ENCODE measurements around the gene EXOC6B.

Gene EXOC6B

DNA sequence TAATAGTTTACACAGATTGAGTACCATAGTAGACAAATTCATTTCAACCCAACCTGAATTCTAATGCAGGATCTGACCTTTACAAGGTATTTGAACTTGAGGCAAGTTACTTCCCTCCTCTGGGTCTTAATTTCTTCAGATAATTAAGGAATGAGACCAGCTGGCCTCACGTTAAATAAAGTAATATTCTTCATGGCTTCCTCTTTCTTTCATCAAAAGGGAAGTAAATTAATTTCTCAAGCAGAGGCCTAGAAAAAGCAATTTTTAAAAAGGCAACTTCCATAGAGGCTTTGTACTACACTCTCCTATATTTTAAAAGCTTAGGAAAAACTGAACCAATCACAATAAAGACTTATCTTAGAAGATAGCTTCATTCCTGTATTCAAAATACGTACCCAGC, 109.2 kb downstream of the EXOC6B start:
- DNase-seq (ENCODE audit: low read depth): no peak
- TF ChIP-seq, protein P1, sequence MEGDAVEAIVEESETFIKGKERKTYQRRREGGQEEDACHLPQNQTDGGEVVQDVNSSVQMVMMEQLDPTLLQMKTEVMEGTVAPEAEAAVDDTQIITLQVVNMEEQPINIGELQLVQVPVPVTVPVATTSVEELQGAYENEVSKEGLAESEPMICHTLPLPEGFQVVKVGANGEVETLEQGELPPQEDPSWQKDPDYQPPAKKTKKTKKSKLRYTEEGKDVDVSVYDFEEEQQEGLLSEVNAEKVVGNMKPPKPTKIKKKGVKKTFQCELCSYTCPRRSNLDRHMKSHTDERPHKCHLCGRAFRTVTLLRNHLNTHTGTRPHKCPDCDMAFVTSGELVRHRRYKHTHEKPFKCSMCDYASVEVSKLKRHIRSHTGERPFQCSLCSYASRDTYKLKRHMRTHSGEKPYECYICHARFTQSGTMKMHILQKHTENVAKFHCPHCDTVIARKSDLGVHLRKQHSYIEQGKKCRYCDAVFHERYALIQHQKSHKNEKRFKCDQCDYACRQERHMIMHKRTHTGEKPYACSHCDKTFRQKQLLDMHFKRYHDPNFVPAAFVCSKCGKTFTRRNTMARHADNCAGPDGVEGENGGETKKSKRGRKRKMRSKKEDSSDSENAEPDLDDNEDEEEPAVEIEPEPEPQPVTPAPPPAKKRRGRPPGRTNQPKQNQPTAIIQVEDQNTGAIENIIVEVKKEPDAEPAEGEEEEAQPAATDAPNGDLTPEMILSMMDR (IDR thresholded peaks at IDR 0.05; ENCODE audit: insufficient read depth, low read depth, low read length, missing control alignments): no peak
- H3K4me3 ChIP-seq (ENCODE audit: low read depth, low read length): no peak overlapping the region

- TF ChIP-seq, protein P1 (IDR thresholded peaks at IDR 0.05; ENCODE audit: insufficient read depth, low read depth, low read length, missing control alignments): no peak
- DNase-seq (ENCODE audit: low read depth): no peak
- H3K4me3 ChIP-seq (ENCODE audit: low read depth, low read length): no peak overlapping the region
These were observed 112.0 kb downstream of the EXOC6B start for GRCh38 chr2:72713857-72714256.

- TF ChIP-seq, protein P1 (IDR thresholded peaks at IDR 0.05; ENCODE audit: insufficient read depth, low read depth, low read length, missing control alignments): no peak
These were observed 112.9 kb downstream of the EXOC6B start for GRCh38 chr2:72712977-72713376.

GRCh38 chr2:72712304-72712703, 113.5 kb downstream of the EXOC6B start:
- DNase-seq (ENCODE audit: low read depth): no peak
- TF ChIP-seq, protein P1 (IDR thresholded peaks at IDR 0.05; ENCODE audit: insufficient read depth, low read depth, low read length, missing control alignments): no peak
- H3K4me3 ChIP-seq (ENCODE audit: low read depth, low read length): no peak overlapping the region

More at GRCh38 chr2:72712977-72713376, 112.9 kb downstream of the EXOC6B start:
- DNase-seq (ENCODE audit: low read depth): no peak
- no peak overlapping the region for H3K4me3 ChIP-seq (ENCODE audit: low read depth, low read length)

GRCh38 chr2:72710418-72711152, 115.2 kb downstream of the EXOC6B start:
- DNase-seq (ENCODE audit: low read depth): peak; percentile 3
- TF ChIP-seq, protein P1 (IDR thresholded peaks at IDR 0.05; ENCODE audit: insufficient read depth, low read depth, low read length, missing control alignments): no peak
- no peak overlapping the region for H3K4me3 ChIP-seq (ENCODE audit: low read depth, low read length)

GRCh38 chr2:72708236-72708635, 117.6 kb downstream of the EXOC6B start:
- no peak overlapping the region for H3K4me3 ChIP-seq (ENCODE audit: low read depth, low read length)

More at GRCh38 chr2:72708236-72708635, 117.6 kb downstream of the EXOC6B start:
- no peak for DNase-seq (ENCODE audit: low read depth)
- TF ChIP-seq, protein P1 (IDR thresholded peaks at IDR 0.05; ENCODE audit: insufficient read depth, low read depth, low read length, missing control alignments): no peak
